Stimulated activated naive CD4-positive, alpha-beta T cell (primary cell): ENCODE measurements around the gene HLA-B.
A peak's percentile ranks its signal among the peaks of the same experiment; 100 is the strongest.

ENCODE experiments used
- DNase-seq, 6 experiments: peaks; one replicate each; lab custom pipeline; 2025; lab: John Stamatoyannopoulos, UW

The HLA-B gene

GRCh38 chr6:31383149-31383548 lies 26.2 kb upstream of the HLA-B start:
- no peak for DNase-seq

- no peak for DNase-seq
Measured at GRCh38 chr6:31381666-31382065, 24.7 kb upstream of the HLA-B start.

GRCh38 chr6:31379850-31380249 lies 22.9 kb upstream of the HLA-B start:
- DNase-seq, result no peak

- DNase-seq, result no peak
Measured at GRCh38 chr6:31378721-31379103, 21.7 kb upstream of the HLA-B start.

GRCh38 chr6:31378062-31378720 lies 21.2 kb upstream of the HLA-B start:
- no peak for DNase-seq

GRCh38 chr6:31377029-31377428 lies 20.1 kb upstream of the HLA-B start:
- no peak for DNase-seq

- DNase-seq, result no peak
Measured at GRCh38 chr6:31375699-31376098, 18.7 kb upstream of the HLA-B start.

GRCh38 chr6:31374118-31374517 lies 17.1 kb upstream of the HLA-B start:
- DNase-seq, result peak in 3 of 6 experiments; percentile 26 to 43 (median 41)

- no peak for DNase-seq
Measured at GRCh38 chr6:31368461-31368860, 11.5 kb upstream of the HLA-B start.

GRCh38 chr6:31366693-31367470 lies 9.9 kb upstream of the HLA-B start:
- peak; percentile 75 to 94 (median 84) for DNase-seq

- no peak for DNase-seq
Measured at GRCh38 chr6:31365864-31366263, 8.9 kb upstream of the HLA-B start.

- no peak for DNase-seq
Measured at GRCh38 chr6:31363811-31364210, 6.8 kb upstream of the HLA-B start.

GRCh38 chr6:31362751-31363150 lies 5.8 kb upstream of the HLA-B start:
- DNase-seq, result no peak

GRCh38 chr6:31359581-31359980 lies 2.6 kb upstream of the HLA-B start:
- DNase-seq, result no peak

GRCh38 chr6:31358302-31358701 lies 1.3 kb upstream of the HLA-B start:
- DNase-seq, result no peak

- DNase-seq, result no peak
Measured at GRCh38 chr6:31357886-31358285, 907 bp upstream of the HLA-B start.

GRCh38 chr6:31356216-31356945 lies 598 bp downstream of the HLA-B start:
- peak in 5 of 6 experiments; percentile 19 to 64 (median 49) for DNase-seq

GRCh38 chr6:31355583-31355948 lies 1.4 kb downstream of the HLA-B start:
- DNase-seq, result peak in 2 of 6 experiments; percentile 13 to 44

- peak in 2 of 6 experiments; percentile 23 to 44 for DNase-seq
Measured at GRCh38 chr6:31354864-31355582, 2.0 kb downstream of the HLA-B start.

GRCh38 chr6:31354158-31354863 lies 2.7 kb downstream of the HLA-B start:
- peak in 4 of 6 experiments; percentile 17 to 57 (median 32) for DNase-seq

GRCh38 chr6:31353384-31353945 lies 3.5 kb downstream of the HLA-B start:
- peak in 3 of 6 experiments; percentile 13 to 60 (median 20) for DNase-seq
